A549 (cell line): ENCODE measurements around the gene RPL21.

Experiments used
- CEBPB ChIP-seq, 2 experiments: fragments of >200 bp in 1 of 2; sonication (Bioruptor Twin) in 1 of 2; formaldehyde crosslinking in 1 of 2; IDR thresholded peaks; 2 replicates each; pipeline ENCODE4 v1.6.1; 2012 to 2016
- CTCF ChIP-seq: fragments of >200 bp; sonication (Bioruptor Twin); formaldehyde crosslinking; IDR thresholded peaks from 3 replicates; pipeline ENCODE4 v1.5.1; 2016
- ELK1 ChIP-seq: fragments of 150-350 bp; IDR thresholded peaks from 2 replicates; pipeline ENCODE4 v1.6.1; 2014; ENCODE audit warnings: low read depth, mild to moderate bottlenecking, low read length
- FOSL2 ChIP-seq, 2 experiments: fragments of 450-650 bp in 1 of 2; fragments of >200 bp in 1 of 2; sonication (Bioruptor Twin) in 1 of 2; formaldehyde crosslinking; IDR thresholded peaks; 2 replicates each; pipeline versions ENCODE4 v1.5.0 to v1.6.1; 2016 to 2020; ENCODE audit warnings: mild to moderate bottlenecking in 1 of 2, moderate library complexity in 1 of 2
- MAFK ChIP-seq: fragments of 450-650 bp; IDR thresholded peaks from 2 replicates; pipeline ENCODE4 v1.6.1; 2014; ENCODE audit not compliant: partially characterized antibody
- MYC ChIP-seq: IDR thresholded peaks from 2 replicates; pipeline ENCODE4 v1.6.1; 2012; ENCODE audit warnings: mild to moderate bottlenecking, inconsistent platforms, low read length, improper control_type of control experiment, borderline replicate concordance
- PBX3 ChIP-seq: IDR thresholded peaks from 2 replicates; pipeline ENCODE4 v1.6.1; 2012
- RAD21 ChIP-seq, 2 experiments: fragments of >200 bp in 1 of 2; sonication (Bioruptor Twin) in 1 of 2; formaldehyde crosslinking in 1 of 2; IDR thresholded peaks in 1 of 2; conservative IDR thresholded peaks in 1 of 2; 2 replicates in 1 of 2; 3 replicates in 1 of 2; pipeline ENCODE4 v1.6.1; 2012 to 2018; ENCODE audit warnings: inconsistent platforms in 1 of 2
- RNF2 ChIP-seq: fragments of 200-600 bp; sonication (generic); IDR thresholded peaks from 2 replicates; pipeline ENCODE4 v1.6.1; 2016; ENCODE audit warnings: low read depth, mild to moderate bottlenecking, antibody characterized with exemption, moderate library complexity, borderline replicate concordance

- no peak for TF ChIP-seq CTCF
- TF ChIP-seq CEBPB (IDR thresholded peaks at IDR 0.05): no peak
- TF ChIP-seq MAFK: no peak
- TF ChIP-seq FOSL2 (IDR thresholded peaks at IDR 0.05): no peak
- TF ChIP-seq FOSL2 (CRISPR knock-in tag; IDR thresholded peaks at IDR 0.05): no peak
- no peak for TF ChIP-seq ELK1
- TF ChIP-seq MYC: no peak
- no peak for TF ChIP-seq RAD21 (conservative IDR thresholded peaks at IDR 0.05 in 1 of 2, IDR thresholded peaks at IDR 0.05 in 1 of 2)
- no peak for TF ChIP-seq PBX3
- no peak for TF ChIP-seq RNF2
Observed at GRCh38 chr13:27252467-27252866, 1.1 kb downstream of the RPL21 start.
